GM18505 (cell line): ENCODE measurements around the gene P2RX7.
"Not testable (repeated sequence)": the region's sequence is repeated elsewhere in the genome, so short reads cannot be mapped to it uniquely, and the experiment has no call there.

Source experiments
- ATAC-seq: cut with Tn5 transposase; IDR thresholded peaks from one replicate; pipeline ENCODE4 v1.9.1; 2021; ENCODE audit not compliant: unreplicated experiment
- POLR2A ChIP-seq: IDR thresholded peaks from 4 replicates; pipeline ENCODE4 v1.6.1; 2011; ENCODE audit warnings: borderline replicate concordance; ENCODE audit not compliant: insufficient read depth, insufficient read length; ENCODE audit errors: extremely low read depth

P2RX7 gene

DNA sequence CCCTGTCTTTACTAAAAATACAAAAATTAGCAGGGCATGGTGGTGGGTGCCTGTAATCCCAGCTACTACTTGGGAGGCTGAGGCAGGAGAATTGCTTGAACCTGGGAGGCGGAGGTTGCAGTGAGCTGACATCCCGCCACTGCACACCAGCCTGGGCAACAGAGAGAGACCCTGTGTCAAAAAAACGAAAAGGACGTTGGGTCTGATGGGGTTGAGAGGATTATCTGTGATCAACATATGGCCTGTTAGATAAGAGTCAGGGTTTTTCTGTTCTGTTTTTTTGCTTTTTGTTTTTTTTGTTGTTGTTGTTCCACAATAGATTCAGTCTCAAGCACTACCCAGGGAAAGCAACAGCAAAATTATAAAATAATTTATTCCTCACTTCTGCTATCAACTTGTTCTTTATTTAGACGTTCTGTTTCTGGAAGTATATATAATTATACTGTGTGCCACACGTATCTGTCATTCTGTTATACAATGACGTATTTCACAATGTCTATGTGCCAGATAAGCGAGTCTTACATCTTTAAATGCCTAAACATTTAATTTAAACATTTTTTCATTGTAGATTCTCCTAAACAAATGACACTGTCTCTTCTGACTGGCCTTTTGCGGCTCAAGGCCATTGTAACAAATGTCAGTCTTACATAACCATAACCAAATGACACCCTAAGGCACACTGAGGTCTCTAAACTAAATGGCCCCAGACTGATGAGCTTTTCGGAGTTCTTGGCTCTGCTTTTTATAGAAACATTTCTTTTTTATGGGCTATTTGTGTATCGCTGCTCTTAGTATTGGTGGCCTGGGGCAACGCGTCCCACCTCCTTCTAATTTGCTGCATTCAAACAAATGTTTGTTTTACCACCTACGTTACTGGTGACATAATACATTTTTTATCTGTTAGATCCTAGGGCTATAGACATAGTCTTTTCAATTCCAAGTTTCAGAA lies 70.0 kb downstream of the P2RX7 start:
- TF ChIP-seq POLR2A: no peak
- no peak for ATAC-seq

GRCh38 chr12:121203482-121203881 lies 70.8 kb downstream of the P2RX7 start:
- no peak for TF ChIP-seq POLR2A
- no peak for ATAC-seq

DNA sequence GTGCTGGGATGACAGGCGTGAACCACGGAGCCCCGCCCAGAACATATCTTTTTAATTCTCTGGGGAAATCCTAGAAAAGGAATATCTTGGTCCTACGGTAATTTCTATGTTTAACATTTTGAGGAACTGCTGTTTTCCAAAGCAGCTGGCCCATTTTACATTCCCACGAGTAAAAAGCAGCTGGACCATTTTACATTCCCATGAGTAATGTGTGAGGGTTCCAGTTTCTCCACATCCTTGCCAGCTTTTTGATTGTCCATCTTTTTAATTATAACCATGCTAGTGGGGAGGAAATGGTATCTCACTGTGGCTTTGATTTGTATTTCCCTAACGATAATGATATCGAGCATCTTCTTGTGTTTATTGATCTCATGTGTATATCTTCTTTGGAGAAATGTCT lies 72.8 kb downstream of the P2RX7 start:
- no peak for ATAC-seq
- no peak for TF ChIP-seq POLR2A

- ATAC-seq: not testable (repeated sequence)
Measured at GRCh38 chr12:121208571-121208970, 75.9 kb downstream of the P2RX7 start.

GRCh38 chr12:121209221-121209620 lies 76.5 kb downstream of the P2RX7 start:
- no peak for TF ChIP-seq POLR2A
- ATAC-seq: no peak

DNA sequence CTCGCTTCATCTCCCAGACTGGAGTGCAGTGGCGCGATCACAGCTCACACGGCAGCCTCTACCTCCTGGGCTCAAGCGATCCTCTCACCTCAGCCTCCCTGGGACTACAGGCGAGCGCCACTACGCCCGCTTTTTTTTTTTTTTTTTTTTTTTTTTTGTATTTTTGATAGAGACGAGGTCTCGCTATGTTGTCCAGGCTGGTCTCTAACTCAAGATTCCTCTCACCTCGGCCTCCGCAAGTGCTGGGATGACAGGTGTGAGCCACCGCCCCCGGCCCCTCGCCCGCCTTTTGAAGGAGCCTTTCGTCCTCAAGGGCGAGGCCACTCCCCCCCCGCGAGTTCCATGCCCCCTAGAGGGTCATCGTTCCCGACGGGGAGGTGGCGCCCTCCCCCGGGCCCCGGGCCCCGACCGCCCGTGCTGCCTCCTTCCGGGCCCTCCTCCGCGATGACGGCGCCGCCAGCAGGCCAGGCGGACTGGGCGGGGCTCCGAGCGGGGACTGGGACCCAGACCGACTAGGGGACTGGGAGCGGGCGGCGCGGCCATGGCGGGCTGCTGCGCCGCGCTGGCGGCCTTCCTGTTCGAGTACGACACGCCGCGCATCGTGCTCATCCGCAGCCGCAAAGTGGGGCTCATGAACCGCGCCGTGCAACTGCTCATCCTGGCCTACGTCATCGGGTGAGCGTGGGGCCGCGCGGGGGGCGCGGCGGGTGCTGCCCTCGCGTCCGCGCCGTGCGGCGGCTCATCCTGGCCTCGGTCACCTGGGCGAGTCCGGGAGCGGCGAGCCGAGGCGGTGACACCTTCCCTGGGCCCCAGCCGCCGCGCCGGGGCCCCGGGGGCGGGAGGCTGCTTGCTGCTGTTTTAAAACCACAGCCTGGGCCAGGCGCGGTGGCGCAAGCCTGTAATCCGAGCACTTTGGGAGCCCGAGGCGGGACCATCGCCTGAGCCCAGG lies 77.2 kb downstream of the P2RX7 start, which contains the start of gene P2RX4:
Gene P2RX4 (plus strand): TSS at position 506 of the 949 bp plus-strand sequence. CDS start 36 bp downstream, at position 542.
- TF ChIP-seq POLR2A: peak; percentile 97

GRCh38 chr12:121212875-121213274 lies 80.2 kb downstream of the P2RX7 start:
- ATAC-seq: no peak

More for the DNA sequence above, 77.2 kb downstream of the P2RX7 start, which contains the start of gene P2RX4:
- ATAC-seq: peak; percentile 81

GRCh38 chr12:121214166-121214777 lies 81.6 kb downstream of the P2RX7 start:
- ATAC-seq: no peak
- no peak for TF ChIP-seq POLR2A

More at GRCh38 chr12:121212875-121213274, 80.2 kb downstream of the P2RX7 start:
- no peak for TF ChIP-seq POLR2A

- no peak for TF ChIP-seq POLR2A
- ATAC-seq: no peak
Measured at GRCh38 chr12:121214855-121215745, 82.4 kb downstream of the P2RX7 start.

DNA sequence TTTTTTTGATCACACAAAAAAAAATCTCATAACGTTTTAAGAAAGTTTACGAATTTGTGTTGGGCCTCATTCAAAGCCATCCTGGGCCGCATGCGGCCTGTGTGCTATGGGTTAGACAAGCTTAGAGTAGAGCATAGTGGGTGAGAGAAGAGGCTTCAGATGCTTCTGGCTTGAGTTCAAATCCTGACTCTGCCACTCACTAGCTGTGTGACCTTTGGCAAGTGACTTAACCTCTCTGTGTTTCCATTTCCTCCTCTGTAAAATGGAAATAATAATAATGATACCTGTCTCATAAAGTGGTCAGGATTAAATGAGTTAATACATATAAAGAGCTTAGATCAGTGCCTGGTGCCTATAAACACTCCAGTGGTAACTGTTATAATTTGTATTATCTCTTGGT lies 83.4 kb downstream of the P2RX7 start:
- TF ChIP-seq POLR2A: no peak
- no peak for ATAC-seq

- ATAC-seq: no peak
- TF ChIP-seq POLR2A: no peak
Measured at GRCh38 chr12:121217063-121217462, 84.4 kb downstream of the P2RX7 start.

DNA sequence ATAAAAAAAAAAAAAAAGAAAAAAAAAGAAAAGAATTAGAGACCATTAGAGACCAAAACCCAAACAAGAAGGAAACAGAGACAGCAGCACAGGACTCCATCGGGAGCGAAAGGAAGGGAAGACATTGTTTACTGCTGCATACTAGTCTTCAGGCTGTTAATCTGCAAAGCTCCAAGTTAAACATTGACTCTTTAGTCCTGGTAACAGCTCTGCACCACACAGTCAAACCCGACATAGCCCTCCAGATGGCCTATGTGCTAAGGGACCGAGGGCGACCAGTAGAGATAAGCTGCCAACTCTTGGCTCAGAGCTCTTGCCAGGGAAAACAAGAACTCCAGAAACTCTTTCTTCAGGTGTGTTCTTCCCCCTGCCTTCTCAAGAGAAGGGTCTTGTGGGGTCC lies 85.1 kb downstream of the P2RX7 start:
- TF ChIP-seq POLR2A: no peak
- ATAC-seq: no peak
